Measurements from ENCODE around the gene SDS.
A peak's percentile ranks its signal among the peaks of the same experiment; 100 is the strongest.

Gene SDS, protein sequence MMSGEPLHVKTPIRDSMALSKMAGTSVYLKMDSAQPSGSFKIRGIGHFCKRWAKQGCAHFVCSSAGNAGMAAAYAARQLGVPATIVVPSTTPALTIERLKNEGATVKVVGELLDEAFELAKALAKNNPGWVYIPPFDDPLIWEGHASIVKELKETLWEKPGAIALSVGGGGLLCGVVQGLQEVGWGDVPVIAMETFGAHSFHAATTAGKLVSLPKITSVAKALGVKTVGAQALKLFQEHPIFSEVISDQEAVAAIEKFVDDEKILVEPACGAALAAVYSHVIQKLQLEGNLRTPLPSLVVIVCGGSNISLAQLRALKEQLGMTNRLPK

DNA sequence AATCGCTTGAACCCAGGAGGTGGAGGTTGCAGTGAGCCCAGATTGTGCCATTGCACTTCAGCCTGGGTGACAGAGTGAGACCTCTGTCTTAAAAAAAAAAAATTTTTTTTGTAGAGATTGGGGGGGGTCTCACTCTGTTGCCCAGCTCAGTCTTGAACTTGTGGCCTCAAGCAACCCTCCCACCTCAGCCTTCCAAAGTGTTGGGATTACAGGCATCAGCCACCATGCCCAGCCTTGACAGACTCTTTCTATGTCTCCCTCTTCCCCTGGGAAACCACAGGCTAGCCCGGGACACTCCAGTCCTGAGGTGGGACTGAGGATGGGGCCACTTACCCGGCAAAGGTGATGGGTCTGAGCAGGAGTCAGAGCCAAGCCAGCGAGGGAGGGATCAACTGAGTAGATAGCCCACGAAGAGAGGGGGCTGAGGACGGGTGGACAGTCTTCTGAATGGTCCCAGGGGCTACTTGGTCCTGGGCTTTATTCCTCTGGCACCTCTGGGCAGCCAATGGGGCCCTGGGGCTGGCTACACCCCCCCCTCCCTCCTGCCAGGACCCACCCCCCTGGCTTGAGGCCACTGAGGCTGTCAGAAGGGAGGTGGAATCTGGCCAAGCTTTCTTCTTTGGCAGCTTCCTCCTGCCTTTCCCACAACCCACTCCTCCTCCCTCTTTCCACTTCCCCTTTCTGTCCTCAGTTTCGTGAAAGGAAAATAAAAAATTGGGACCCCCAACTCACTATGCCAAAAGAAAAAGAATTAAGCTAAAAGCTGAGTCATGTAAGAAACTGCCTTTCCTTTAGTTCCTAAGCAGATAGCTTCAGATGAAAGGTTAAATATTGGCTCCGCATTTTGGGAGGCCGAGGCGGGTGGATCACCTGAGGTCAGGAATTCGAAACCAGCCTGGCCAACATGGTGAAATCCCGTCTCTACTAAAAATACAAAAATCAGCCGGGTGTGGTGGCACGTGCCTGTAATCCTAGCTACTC, at the start of gene SDS:
Gene SDS, minus strand, starts transcription at position 453 of the 981 bp plus-strand sequence. CDS start 4,179 bp downstream, outside the sequence.
- peak; percentile 81 for DNase-seq

DNA sequence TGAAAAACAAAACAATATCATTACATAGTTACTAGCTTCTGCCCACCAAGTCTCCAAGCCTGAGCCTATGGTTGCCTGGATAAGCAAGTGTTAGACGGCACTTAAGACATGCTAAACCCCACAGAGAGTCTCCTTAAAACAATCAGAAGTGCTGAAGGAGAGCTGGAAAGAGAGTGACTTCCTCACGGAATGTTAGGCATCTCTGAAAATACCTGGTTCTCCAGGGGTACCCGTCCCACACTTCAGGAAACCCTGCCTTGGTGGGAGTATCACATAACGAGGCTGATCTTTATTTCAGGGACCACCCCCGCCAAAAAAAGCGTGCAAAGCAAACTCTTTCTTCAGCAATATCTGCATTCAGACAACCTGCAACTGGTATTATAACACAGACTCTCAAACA, 49.6 kb upstream of the SDS start:
- DNase-seq, result no peak

DNA sequence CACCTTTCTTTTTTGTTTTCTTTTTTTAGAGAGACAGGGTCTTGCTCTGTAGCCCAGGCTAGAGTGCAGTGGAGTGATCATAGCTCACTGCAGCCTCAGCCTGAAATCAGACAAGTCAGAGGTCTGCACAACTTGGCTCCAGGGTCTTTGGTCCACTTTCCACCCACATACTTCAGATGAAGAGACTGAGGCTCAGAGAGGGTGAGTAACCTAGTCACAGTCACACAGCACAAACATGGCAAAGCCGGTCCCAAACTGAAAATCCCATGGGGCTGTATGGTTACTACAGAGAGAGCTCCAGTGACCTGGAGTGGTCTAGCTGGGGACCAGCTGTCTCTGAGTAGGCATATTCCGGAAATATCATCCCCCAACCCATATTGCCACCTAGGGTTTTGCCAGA, 48.8 kb upstream of the SDS start:
- no peak for DNase-seq

DNA sequence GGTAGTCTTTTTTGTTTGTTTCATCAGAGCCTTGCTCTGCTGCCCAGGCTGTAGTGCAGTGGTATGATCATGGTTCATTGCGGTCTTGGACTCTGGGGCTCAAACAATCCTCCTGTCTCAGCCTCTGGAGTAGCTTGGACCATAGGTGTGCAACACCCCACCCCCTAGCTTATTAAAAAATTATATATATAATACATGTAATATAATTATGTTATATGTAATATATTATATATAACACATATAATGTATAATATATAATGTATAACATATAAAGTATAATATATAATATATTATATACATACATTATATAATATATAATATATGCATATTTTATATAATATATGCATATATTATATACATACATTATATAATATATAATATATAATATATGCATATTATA, 46.2 kb upstream of the SDS start:
- no peak for DNase-seq

DNA sequence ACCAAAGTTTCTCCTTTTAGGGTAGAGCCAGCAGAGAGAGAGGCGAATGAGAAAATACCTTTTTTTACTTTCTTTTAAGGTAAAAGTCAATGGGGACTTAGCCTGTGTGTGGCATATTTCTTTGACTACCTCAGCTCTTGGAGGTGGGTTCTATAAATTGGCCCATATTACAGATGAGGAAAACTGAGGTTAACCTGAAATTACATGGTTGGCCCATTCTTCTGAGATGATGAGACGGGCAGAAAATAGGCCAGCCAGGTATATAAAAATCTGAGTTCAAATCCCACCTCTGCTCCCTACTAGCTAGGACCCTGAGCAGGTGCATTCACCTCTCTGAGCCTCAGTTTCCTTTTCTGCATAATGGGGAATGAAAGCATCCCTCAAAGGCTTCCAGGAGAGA, 45.6 kb upstream of the SDS start:
- no peak for DNase-seq

DNA sequence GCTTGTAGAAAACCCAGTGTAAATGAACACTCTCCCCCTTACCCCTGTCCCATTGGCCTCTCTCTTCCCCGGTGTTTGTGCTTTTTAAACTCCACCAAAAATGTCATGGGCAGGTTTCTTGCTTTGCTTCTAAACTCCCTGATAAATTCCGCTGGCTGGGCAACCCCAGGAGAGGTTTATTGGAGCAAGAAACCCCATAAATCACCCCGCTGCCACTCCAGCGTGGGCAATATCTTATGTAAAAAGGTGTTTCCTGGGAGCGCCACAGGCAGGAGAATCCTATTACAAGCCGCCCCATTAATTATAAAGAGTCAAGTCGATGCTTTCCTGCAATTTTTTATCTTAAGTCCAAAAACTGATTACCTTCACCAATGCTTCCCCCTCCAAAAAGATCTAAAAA, 45.2 kb upstream of the SDS start:
- no peak for DNase-seq

DNA sequence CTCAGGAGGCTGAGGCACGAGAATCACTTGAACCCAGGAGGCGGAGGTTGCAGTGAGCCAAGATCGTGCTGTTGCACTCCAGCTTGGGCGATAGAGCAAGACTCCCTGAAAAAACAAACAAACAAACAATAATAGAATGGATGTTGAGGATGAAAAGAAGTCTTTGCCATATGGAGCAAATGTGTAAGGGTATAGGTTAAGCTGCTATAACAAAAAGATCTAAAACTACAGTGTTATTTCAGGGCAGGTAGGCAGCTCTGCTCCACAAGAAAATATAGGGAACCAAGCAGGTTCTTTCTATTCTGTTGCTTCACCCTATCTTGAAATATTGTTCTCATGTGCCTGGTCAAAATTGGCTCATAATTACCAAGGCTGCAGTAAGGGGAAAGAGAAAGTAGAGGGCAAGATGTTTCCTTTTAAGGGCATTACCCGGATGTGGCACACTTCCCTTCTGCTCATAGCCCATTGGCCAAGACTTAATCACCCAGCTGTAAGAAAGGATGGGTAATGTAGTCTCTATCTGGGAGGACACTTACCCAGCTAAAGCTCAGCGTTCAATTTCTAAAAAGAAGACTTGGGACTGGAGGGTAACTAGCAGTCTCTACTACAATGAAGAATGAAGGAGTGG, 42.0 kb upstream of the SDS start:
- no peak for DNase-seq

DNA sequence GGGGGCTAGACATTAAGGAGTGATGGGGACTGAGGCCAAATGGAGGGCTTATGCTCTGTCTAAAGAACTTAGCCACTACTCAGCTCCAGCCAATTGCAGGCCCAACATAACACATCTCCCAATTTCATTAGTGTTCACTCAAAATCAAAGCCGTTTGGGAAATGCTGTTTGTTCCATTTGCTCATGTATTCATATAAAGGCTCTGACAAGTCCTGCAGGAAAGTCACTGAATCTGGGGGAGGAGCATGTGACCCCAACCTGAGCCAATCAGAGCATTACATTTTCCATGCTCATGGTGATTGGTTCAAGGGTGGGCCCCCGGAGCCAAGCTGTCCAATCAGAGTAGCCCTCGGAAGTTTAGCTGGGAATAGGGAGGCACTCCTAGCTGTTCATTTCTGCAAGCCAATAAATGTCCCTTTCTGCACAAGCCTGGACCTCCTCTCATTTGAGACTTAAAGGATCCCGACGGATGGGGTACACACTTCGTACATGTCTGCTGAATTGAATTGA, 39.4 kb upstream of the SDS start:
- DNase-seq, result no peak

DNA sequence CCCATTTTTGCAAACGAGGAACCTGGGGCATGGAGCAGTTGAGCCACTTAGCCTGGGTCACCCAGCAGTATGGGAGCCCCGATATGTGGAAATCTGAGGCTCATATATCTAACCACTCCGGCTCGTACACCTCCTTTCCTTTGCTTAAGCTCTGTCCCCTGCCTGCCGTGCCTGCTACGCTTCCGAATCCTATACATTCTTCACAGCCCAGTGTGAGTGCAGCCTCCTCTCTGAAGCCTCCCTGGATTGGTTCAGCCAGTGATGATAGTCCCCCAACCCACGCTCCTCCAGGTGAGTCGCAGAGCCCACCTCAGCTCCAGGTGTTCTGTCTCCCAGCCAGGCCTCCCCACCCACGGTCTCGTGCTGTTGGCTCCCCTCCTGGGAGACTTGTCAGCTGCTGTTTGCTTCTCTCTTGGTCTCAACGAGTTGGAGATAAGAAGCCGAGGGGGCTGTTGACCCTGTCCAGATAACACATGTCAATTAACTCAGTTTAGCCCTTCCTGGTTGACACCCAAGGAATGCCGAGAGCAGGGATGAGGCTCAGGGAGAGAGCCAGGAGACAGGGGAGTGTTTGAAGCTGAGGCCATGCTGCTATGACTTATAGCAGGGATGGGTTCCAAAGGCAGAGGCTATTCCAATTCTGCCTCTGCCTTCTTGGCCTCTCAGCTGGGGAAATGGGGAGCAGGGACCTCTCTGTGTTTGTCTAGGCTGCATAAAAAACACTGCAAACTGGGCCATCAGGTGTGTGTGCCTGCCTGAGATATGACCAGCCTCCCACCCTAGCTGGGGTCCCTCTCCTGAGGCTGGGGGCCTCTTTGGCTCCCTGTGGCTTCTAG, 37.5 kb upstream of the SDS start:
- no peak for DNase-seq

DNA sequence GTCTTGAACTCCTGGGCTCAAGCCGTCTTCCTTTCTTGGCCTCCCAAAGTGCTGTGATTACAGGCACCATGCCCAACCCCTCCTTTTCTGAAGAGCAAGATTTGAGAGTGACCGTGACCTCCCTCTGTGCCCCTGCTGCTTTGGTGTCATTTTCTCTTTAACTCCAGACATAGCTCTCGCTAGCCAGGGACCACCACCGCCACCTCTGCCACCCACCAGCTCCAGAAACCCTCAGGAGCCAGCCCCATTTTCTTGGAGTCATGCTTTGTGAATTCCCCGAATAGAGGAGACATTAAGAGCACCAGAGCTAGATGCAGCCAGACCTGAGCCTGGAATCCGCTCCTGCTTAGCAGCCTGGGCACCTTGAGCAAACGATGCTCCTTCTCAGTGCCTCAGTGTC, 36.6 kb upstream of the SDS start:
- no peak for DNase-seq

DNA sequence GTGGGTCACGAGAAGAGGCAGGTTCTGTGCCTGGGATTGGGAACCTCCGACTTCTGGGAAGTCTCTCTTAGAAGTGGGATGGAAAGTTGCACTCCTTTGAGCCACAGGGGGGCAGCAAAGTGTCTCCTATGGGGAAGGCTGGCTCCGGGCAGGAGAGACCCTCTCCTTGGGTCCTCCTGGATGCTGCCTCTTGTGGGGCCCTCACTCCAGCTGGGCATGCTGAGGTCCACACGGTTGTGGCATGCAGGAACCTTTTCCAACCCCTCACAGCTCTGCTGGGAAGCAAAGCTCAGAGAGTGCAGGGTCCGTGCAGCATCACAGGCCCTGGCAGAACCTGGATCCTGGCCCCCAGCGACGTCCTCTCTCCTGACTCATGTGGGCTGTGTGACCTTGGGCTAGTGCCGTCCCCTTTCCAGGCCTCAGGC, 35.9 kb upstream of the SDS start:
- peak; percentile 21 for DNase-seq

DNA sequence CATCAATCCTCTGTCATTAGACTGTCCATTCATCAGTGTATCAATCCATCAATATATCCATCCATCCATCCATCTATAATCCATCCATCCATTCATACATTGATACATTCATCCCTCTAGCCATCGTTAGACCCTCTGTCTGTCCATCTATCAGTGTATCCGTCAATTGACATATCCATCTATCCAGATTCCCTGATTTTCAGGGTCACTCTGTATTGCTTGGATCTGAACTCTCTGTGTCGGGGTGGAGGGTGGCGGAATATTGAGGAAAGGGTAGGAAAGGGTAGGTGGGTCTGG, 35.6 kb upstream of the SDS start:
- no peak for DNase-seq

DNA sequence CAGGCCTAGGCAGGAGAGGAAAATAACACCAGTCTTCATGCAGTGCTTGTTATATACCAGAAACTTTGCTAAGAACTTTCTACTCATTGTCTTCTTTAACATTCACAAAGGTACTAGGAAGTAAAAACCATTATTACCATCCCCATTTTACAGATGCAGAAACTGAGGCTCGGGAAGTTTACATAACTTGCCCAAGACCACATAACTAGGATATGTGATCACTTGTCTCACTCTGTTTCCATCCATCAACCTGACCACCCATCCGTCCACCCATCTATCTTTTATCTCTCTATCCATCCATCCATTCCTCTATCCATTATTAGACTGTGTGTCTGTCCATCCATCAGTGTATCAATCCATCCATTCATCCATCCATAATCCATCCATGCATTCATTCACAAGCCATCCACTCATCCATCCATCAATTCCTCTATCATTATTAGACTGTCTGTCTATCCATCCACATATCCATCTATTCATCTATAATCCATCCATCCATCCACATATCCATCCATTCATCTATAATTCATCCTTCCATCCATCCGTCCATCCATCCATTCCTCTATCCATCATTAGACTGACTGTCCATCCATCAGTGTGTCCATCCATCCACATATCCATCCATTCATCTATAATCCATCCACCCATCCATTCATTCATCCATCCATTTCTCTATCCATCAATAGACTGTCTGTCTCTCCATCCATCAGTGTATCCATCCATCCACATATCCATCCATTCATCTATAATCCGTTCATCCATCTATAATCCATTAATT, 35.0 kb upstream of the SDS start:
- DNase-seq, result no peak

DNA sequence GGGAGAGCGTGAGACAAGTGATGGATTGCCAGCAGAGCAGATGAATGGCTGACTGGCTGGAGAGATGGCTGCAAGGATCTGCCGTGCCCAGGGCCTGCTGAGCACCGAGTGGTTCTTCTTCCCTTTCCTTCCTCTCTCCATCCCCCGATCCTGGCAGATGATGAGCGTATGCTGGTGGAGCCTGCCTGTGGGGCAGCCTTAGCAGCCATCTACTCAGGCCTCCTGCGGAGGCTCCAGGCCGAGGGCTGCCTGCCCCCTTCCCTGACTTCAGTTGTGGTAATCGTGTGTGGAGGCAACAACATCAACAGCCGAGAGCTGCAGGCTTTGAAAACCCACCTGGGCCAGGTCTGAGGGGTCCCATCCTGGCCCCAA, 34.0 kb upstream of the SDS start:
- DNase-seq, result no peak

DNA sequence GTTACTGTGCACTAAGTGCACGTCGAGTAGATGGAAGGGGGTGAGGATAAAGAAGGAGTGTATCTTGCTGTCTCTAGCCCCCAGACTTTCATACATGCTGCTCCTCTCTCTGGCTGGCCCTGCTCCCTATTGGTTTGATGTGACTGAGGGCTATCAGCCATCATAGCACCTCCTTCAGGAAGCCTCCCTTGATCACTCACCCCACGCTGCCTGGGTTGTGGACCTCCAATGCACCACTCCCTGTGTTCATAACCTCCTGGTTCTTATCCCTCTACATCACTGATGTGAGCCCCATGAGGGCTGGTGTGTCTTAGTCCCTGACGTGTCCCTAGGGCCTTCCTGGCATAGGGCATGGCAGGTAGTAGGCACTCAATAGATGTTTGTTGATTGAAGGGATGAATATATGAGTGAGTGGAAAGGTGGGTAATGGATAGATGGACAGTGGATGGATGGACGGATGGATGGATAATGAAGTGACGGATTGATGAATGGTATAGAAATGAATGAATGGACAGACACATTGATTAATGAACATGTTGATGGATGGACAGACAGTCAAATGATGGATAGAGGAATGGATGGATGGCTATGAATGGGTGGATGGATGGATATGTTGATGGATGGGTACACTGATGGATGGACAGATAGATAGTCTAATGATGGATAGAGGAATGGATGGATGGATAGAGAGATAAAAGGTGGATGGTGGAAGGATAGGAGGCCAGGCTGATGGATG, 33.5 kb upstream of the SDS start:
- DNase-seq, result no peak

DNA sequence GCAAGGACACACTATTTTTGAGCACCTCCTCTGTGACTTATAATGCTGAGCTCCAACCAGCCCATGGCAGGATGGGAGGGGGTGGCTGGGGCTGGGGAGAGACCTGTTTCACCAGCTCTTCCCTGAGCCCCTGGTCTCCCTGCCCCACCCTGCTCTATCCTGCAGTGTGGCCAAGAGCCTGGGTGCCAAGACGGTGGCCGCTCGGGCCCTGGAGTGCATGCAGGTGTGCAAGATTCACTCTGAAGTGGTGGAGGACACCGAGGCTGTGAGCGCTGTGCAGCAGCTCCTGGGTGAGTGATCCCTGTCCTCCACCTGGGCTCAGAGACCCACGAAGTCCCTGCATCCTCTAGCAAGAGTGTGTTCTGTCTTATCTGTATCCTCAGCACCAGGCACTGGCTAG, 32.9 kb upstream of the SDS start:
- no peak for DNase-seq

DNA sequence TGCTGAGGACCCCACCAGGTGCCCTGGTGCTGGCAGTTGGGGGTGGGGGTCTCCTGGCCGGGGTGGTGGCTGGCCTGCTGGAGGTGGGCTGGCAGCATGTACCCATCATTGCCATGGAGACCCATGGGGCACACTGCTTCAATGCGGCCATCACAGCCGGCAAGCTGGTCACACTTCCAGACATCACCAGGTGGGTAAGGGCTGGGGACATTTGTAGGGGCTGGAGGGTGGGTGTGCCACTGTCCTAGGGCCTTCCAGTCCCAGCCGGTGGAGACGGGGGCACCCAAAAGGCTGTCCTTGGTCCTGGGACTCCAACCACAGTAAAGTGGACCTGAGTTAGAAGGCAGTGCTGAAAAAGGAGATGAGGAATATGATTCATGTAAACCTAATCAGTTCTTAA, 31.7 kb upstream of the SDS start:
- no peak for DNase-seq

DNA sequence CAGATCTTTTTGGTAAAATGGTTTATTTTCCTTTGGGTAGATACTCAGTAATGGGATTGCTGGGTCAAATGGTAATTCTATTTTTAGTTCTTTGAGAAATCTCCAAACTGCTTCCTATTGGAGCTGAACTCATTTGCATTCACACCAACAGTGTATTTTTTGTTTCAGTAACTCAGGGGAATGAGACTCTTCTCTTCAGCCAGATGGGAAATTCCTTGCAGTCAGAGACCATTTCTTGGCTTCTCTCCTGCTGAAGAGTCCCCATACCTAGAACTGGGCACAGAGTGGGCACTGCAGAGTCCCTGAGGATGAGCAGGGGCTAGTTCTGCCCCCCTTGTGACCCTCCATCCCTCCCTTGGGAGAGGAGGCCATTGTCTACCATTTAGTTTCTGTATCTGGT, 29.3 kb upstream of the SDS start:
- peak; percentile 12 for DNase-seq

DNA sequence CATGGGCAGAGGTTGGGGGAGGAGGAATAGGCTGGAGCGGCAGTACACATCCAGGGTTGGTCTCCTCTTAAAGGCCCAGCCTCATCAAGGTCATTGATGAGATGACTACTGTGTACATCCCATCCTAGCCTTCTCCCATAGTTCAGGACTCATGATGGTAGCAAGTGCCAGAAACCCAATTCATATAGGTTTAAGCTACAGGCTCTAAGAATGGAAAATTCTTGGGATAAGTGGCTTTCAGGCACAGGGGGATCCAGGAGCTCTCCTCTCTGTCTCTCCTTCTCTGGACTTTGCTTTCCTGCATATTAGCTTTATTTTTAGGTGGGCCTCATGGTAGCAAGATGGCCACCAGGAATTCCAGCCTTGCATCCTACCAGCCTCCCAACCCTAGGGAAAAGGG, 24.8 kb upstream of the SDS start:
- DNase-seq, result no peak

DNA sequence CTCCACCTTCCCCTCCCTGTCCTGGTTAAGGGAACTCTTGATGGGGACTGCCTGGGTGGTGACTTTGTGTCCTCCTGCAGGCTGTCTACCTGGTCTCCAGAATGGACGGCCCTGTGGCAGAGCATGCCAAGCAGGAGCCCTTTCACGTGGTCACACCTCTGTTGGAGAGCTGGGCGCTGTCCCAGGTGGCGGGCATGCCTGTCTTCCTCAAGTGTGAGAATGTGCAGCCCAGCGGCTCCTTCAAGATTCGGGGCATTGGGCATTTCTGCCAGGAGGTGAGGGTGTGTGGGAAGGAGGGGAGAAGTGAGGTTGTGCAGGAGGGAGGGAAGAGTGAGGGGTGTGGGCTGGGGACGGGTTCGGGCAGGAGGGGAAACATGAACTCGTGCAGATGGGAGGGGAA, 24.2 kb upstream of the SDS start:
- no peak for DNase-seq

DNA sequence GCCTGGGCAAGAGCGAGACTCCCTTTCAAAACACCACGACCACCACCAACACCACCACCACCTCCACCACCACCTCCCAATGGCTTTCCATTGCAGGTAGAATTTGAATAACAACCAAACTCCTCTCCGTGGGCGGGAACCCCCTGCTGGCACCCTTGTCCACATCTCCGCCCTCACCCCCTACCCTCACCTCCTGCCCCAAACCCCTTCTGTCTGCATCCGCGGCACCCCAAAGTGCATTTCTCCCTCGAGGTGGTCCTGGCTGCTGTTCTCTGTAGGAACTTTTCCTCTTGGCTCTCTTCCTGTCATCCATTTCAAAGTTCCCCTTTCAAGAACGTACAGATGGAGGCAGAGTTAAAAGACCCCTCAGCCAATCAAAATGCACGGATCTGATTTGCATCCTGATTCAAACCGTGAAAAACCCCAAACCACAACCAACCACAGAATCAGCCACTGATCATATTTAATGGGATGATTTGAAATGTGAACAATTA, 22.3 kb upstream of the SDS start:
- no peak for DNase-seq
